ENCODE data around the gene SELENOW.

Gene SELENOW

DNA sequence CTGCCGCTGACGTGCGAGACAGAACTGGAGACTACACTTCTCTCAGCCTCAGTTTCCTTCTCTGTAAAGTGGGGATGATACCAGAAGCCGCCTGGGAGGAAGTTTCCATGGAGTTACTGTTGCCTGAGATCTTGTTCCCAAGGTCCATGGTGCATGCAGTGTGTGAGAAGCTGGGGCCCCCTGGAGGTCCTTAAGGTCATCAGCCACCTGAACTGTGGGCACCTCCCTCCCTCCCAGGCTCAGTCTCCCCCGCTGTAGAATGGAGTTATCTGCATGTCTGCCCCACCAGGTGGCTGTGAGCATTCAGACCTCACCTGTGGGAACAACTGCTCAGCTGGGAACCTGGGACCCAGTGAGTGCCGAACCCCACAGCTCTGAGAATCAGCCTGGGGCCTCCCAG lies 45.9 kb downstream of the SELENOW start:
- no peak for DNase-seq (ENCODE audit: low read depth)

DNA sequence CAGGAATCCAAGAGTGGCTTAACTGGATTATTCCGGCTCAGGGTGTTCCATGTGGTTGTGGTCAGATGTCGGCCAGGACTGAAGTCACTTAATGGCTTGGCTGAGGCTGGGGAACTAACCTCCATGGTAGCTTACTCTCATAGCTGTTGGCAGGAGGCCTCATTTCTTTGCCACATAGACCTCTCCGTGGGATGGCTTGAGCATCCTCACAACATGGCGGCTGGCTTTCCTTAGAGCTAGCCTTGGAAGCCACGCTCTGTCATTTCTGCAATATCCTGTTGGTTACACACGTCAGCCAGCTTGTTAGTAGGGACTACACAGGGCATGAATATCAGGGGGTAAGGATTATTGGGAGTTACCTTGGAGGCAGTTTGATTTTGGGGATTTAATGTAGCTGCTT lies 48.3 kb downstream of the SELENOW start:
- no peak for DNase-seq (ENCODE audit: low read depth)

DNA sequence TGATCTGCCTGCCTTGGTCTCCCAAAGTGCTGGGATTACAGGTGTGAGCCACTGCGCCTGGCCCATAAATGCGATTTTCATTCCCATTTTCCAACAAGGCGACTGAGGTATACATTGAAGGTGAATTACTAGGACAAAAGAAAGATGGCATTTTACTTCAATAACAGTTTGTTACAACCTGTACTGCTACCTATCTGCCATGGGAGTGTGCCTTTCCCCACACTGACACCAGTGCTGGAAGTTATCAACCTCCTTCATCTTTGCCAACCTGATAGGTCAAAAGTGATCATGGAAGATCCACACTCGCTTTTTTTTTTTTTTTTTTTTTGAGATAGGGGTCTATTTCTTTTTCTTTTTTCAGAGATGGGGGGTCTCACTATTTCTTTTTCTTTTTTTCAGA lies 54.2 kb downstream of the SELENOW start:
- DNase-seq (ENCODE audit: low read depth) = no peak

Measured in activated T-helper 1 cell treated with Interleukin-2 at 50 U/mL for 16 hours (primary cell).